ENCODE measurements around the gene GABRG3. TPM values are rescaled to one million over a fixed set of nuclear protein-coding genes. Genes with fewer than 3 reads are reported as not detected.

GABRG3 gene
- total RNA-seq, 4 donors from 2014 or later: 0.97 to 3.9 (median 3.6) TPM; not detected in 1

GRCh38 chr15:27438403-27439375 lies 467.7 kb downstream of the GABRG3 start:
- Histone ChIP-seq H3K36me3 (no peaks in the 10 kb centered on the region), H3K9me3 (no peaks in the 10 kb centered on the region), H3K4me3 (no peak overlapping the region), H3K27ac (no peak overlapping the region), H3K27me3 (no peaks in the 10 kb centered on the region), H3K4me1 (no peaks in the 10 kb centered on the region)
- TF ChIP-seq POLR2AphosphoS5 (IDR thresholded peaks at IDR 0.05) (no peak), EP300 (IDR thresholded peaks at IDR 0.05) (no peak), POLR2A (IDR thresholded peaks at IDR 0.05) (no peak), CTCF (IDR thresholded peaks at IDR 0.05) (no peak)
- DNase-seq (ENCODE audit: low spot score in 2 of 2): no peak
- 56% methylated on average over 15 of the region's 15 CpGs for WGBS

DNA sequence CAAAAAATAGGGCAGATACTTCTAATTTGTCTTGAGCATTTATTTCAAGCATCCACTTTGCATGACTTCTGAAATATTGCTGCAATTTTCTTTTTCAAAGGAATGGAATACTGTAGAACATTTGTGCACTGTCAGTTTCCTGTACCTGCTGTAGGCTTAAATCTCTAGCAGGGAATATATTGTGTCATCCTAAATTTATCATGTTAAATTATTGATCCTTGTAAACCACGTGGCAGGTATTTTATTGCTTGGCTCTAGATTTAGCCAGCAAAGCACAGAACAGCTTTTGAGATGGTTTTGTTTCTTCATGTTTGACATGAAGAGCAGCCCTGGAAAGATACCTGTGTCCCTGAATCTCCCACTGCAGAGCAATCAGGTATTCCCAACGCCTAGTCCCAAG lies 470.1 kb downstream of the GABRG3 start:
- WGBS: 62% methylated on average over 2 of the region's 2 CpGs

GRCh38 chr15:27448234-27448633 lies 477.3 kb downstream of the GABRG3 start:
- no peak for TF ChIP-seq CTCF (IDR thresholded peaks at IDR 0.05)
- no peak for TF ChIP-seq POLR2AphosphoS5 (IDR thresholded peaks at IDR 0.05)
- no peak for TF ChIP-seq POLR2A (IDR thresholded peaks at IDR 0.05)
- TF ChIP-seq EP300 (IDR thresholded peaks at IDR 0.05): no peak
- Histone ChIP-seq H3K4me3 (no peak overlapping the region), H3K9me3 (no peaks in the 10 kb centered on the region), H3K27ac (peak overlapping the region; percentile 7), H3K27me3 (no peaks in the 10 kb centered on the region), H3K36me3 (no peaks in the 10 kb centered on the region), H3K4me1 (peaks cover 17% of the 10 kb centered on the region)
- no peak for DNase-seq (ENCODE audit: low spot score in 2 of 2)
- WGBS: 65% methylated on average over 5 of the region's 5 CpGs

More for the DNA sequence above, 470.1 kb downstream of the GABRG3 start:
- H3K27me3 ChIP-seq: no peaks in the 10 kb centered on the region
- DNase-seq (ENCODE audit: low spot score in 2 of 2): no peak
- H3K27ac ChIP-seq: no peak overlapping the region
- H3K36me3 ChIP-seq: no peaks in the 10 kb centered on the region
- no peak for TF ChIP-seq POLR2AphosphoS5 (IDR thresholded peaks at IDR 0.05)
- TF ChIP-seq EP300 (IDR thresholded peaks at IDR 0.05): no peak
- no peak for TF ChIP-seq CTCF (IDR thresholded peaks at IDR 0.05)
- TF ChIP-seq POLR2A (IDR thresholded peaks at IDR 0.05): no peak
- no peaks in the 10 kb centered on the region for H3K9me3 ChIP-seq
- no peak overlapping the region for H3K4me3 ChIP-seq
- no peaks in the 10 kb centered on the region for H3K4me1 ChIP-seq

DNA sequence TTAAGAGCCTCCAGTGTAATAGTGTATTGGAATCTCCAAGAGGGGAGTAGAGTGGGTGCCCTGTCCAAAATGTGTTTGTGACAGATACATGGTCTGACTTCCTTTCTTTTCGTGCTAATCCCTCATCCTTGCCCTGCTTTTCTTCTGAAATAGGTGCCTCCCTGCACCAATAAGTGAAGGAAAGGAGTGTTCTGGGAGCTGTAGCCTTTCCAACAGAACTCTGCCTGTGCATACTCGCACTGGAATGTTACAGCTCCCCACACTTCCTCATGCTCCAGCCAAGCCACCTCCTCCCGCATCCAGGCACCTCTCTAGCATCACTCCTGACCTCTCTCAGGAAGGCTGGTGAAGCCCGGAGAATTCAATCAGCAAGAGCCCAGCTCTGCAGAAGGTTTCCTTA lies 478.0 kb downstream of the GABRG3 start:
- no peak for DNase-seq (ENCODE audit: low spot score in 2 of 2)
- H3K4me3 ChIP-seq: no peak overlapping the region
- H3K9me3 ChIP-seq: no peaks in the 10 kb centered on the region
- H3K36me3 ChIP-seq: no peaks in the 10 kb centered on the region
- TF ChIP-seq CTCF (IDR thresholded peaks at IDR 0.05): no peak
- no peak for TF ChIP-seq EP300 (IDR thresholded peaks at IDR 0.05)
- TF ChIP-seq POLR2A (IDR thresholded peaks at IDR 0.05): no peak
- TF ChIP-seq POLR2AphosphoS5 (IDR thresholded peaks at IDR 0.05): no peak
- 17% methylated on average over 4 of the region's 4 CpGs for WGBS
- H3K27ac ChIP-seq: no peak overlapping the region
- peaks cover 17% of the 10 kb centered on the region for H3K4me1 ChIP-seq
- H3K27me3 ChIP-seq: no peaks in the 10 kb centered on the region

GRCh38 chr15:27449941-27450340 lies 479.0 kb downstream of the GABRG3 start:
- WGBS: 19% methylated on average over 5 of the region's 5 CpGs
- H3K9me3 ChIP-seq: no peaks in the 10 kb centered on the region
- no peaks in the 10 kb centered on the region for H3K27me3 ChIP-seq
- H3K27ac ChIP-seq: no peak overlapping the region
- TF ChIP-seq POLR2A (IDR thresholded peaks at IDR 0.05) (no peak), EP300 (IDR thresholded peaks at IDR 0.05) (no peak), POLR2AphosphoS5 (IDR thresholded peaks at IDR 0.05) (no peak), CTCF (IDR thresholded peaks at IDR 0.05) (no peak)
- no peak overlapping the region for H3K4me3 ChIP-seq
- no peaks in the 10 kb centered on the region for H3K36me3 ChIP-seq
- DNase-seq (ENCODE audit: low spot score in 2 of 2): no peak
- peaks cover 17% of the 10 kb centered on the region for H3K4me1 ChIP-seq
